ENCODE results near the gene RNF31.

RNF31 gene

DNA sequence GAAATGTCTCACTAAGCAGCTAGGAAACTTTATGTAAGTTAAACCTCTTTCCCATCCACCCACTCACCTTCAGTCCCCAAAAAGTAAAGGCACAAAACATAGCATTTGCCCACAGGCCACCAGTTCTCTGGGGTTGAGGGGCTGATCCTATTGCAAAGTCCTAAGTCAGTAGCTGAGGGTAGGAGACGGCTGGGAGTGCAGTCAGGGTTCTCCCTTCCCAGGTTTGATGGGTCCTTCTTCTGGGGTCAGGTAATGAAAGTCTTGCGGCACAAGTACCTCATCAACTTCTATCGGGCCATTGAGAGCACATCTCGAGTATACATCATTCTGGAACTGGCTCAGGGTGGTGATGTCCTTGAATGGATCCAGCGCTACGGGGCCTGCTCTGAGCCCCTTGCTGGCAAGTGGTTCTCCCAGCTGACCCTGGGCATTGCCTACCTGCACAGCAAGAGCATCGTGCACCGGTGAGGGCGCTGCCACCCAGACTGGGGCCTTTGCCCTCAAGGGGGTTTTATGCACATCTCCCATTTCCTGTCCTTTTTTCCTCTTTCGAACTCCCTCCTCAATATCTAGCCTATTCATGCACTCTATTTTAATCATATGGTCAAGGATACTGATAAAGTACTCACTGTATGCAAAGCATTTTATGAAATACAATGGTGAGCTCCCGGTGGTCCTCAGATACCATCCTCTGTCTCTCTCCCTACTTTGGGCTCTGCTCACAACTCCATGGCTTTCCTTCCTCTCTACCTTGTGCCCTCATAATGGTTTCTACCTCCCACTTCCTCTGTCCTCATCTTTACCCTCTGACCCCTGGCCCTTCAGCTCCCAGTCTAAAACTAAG is 59.2 kb downstream of the RNF31 start:
- no peak for DNase-seq
- H3K36me3 Mint-ChIP-seq (ENCODE audit: low read depth), result peaks cover 82% of the 10 kb centered on the region
- no peak overlapping the region for H3K4me3 Mint-ChIP-seq
- TF ChIP-seq, protein P1, sequence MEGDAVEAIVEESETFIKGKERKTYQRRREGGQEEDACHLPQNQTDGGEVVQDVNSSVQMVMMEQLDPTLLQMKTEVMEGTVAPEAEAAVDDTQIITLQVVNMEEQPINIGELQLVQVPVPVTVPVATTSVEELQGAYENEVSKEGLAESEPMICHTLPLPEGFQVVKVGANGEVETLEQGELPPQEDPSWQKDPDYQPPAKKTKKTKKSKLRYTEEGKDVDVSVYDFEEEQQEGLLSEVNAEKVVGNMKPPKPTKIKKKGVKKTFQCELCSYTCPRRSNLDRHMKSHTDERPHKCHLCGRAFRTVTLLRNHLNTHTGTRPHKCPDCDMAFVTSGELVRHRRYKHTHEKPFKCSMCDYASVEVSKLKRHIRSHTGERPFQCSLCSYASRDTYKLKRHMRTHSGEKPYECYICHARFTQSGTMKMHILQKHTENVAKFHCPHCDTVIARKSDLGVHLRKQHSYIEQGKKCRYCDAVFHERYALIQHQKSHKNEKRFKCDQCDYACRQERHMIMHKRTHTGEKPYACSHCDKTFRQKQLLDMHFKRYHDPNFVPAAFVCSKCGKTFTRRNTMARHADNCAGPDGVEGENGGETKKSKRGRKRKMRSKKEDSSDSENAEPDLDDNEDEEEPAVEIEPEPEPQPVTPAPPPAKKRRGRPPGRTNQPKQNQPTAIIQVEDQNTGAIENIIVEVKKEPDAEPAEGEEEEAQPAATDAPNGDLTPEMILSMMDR (IDR thresholded peaks at IDR 0.05), result no peak
- peaks cover 18% of the 10 kb centered on the region for H3K9me3 Mint-ChIP-seq
- H3K4me1 Mint-ChIP-seq, result no peaks in the 10 kb centered on the region
- H3K27me3 Mint-ChIP-seq (ENCODE audit: low read depth, poor library complexity), result no peaks in the 10 kb centered on the region
- no peak overlapping the region for H3K27ac Mint-ChIP-seq

DNA sequence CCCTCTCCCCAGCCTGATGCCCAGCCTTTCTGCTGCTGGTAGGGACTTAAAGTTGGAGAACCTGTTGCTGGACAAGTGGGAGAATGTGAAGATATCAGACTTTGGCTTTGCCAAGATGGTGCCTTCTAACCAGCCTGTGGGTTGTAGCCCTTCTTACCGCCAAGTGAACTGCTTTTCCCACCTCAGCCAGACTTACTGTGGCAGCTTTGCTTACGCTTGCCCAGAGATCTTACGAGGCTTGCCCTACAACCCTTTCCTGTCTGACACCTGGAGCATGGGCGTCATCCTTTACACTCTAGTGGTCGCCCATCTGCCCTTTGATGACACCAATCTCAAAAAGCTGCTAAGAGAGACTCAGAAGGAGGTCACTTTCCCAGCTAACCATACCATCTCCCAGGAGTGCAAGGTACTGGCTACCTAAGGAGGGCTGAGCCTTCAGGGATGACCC is 59.8 kb downstream of the RNF31 start:
- no peak overlapping the region for H3K27ac Mint-ChIP-seq
- H3K36me3 Mint-ChIP-seq (ENCODE audit: low read depth), result peaks cover 79% of the 10 kb centered on the region
- H3K9me3 Mint-ChIP-seq, result peaks cover 12% of the 10 kb centered on the region
- H3K4me1 Mint-ChIP-seq, result no peaks in the 10 kb centered on the region
- no peaks in the 10 kb centered on the region for H3K27me3 Mint-ChIP-seq (ENCODE audit: low read depth, poor library complexity)
- H3K4me3 Mint-ChIP-seq, result no peak overlapping the region
- TF ChIP-seq, protein P1 (IDR thresholded peaks at IDR 0.05), result no peak
- DNase-seq, result no peak

DNA sequence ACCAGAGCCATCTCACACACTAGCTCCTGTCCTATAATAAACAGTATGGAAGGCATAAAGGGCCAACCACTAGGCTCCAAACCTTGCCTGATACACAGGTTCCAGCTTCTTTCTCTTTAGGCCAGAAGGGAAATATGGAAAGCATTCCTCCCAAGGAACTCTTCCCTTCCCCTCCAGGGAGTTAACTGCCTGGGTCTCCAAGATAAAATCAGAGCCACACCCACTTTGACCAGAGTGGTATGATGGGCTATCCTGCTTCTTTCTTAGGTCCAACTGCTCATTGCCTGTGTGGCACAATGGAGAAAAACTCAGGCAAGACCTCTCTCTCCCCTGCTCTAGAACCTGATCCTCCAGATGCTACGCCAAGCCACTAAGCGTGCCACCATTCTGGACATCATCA is 60.3 kb downstream of the RNF31 start:
- Mint-ChIP-seq H3K27ac (no peak overlapping the region), H3K4me3 (no peak overlapping the region), H3K9me3 (peaks cover 7% of the 10 kb centered on the region), H3K27me3 (ENCODE audit: low read depth, poor library complexity) (no peaks in the 10 kb centered on the region), H3K36me3 (ENCODE audit: low read depth) (peaks cover 74% of the 10 kb centered on the region), H3K4me1 (peaks cover 4% of the 10 kb centered on the region)
- no peak for DNase-seq
- TF ChIP-seq, protein P1 (IDR thresholded peaks at IDR 0.05), result no peak
